HepG2 (cell line): ENCODE data around the gene PLEKHG5. TPM values are rescaled to one million over a fixed set of nuclear protein-coding genes. Genes with fewer than 3 reads are reported as not detected.

Experiments
- ATAC-seq: fragments of 200-7000 bp; cut with Tn5 transposase; 3 replicates; pipeline ENCODE4 v1.9.1; 2020; ENCODE audit warnings: mild to moderate bottlenecking, moderate library complexity
- BruUV-seq: library from RNA; stranded (reverse); fragments of 400-500 nt; replicated peaks from 2 replicates; lab custom pipeline; 2021; lab: Mats Ljungman, UMichigan
- CTCF ChIA-PET: fragments of 300-600 bp; formaldehyde crosslinking; extraction: SDS; loops from one replicate; lab custom pipeline; 2021; ENCODE audit warnings: low total read pairs, inconsistent platforms, low intra/inter-chr PET ratio; lab: Yijun Ruan, JAX
- POLR2A ChIA-PET: fragments of 350-600 bp; sonication (Branson Sonifier 250); formaldehyde crosslinking; loops from one replicate; lab custom pipeline; 2020; ENCODE audit warnings: antibody characterized with exemption, inconsistent platforms; lab: Yijun Ruan, JAX
- DNase-seq: peaks from one replicate; pipeline ENCODE4 v3.0.0-alpha.2; 2015; ENCODE audit warnings: low spot score
- FAIRE-seq: peaks from 3 replicates; lab custom pipeline; 2011; peaks lifted over from hg19 to GRCh38; lab: Jason Lieb, UNC
- H2AFZ ChIP-seq: one replicate; pipeline ENCODE4 v1.6.1; 2011; ENCODE audit warnings: low read length, inconsistent platforms
- H3K27ac ChIP-seq: fragments of 300-600 bp; 3 replicates; pipeline ENCODE4 v1.8.0; 2011; ENCODE audit warnings: mixed run types, mild to moderate bottlenecking, mixed read lengths, low read length, inconsistent platforms; ENCODE audit not compliant: insufficient read depth; ENCODE audit errors: extremely low read length
- H3K27me3 ChIP-seq, 2 experiments: fragments of 200-600 bp in 1 of 2; 2 replicates in 1 of 2; 3 replicates in 1 of 2; pipeline versions ENCODE4 v1.6.0 to v1.8.0; 2011; ENCODE audit warnings: low read length in 2 of 2, mild to moderate bottlenecking in 2 of 2, moderate library complexity in 2 of 2, inconsistent platforms in 1 of 2; ENCODE audit not compliant: insufficient read depth in 2 of 2, control insufficient read depth in 1 of 2
- H3K36me3 ChIP-seq, 2 experiments: fragments of 200-600 bp in 1 of 2; replicated peaks in 1 of 2; 2 replicates in 1 of 2; 3 replicates in 1 of 2; pipeline versions ENCODE4 v1.5.1 to v1.8.0; 2011; ENCODE audit warnings: low read length in 2 of 2, inconsistent platforms in 1 of 2; ENCODE audit not compliant: insufficient read depth in 2 of 2, control insufficient read depth in 1 of 2
- H3K4me1 ChIP-seq: 2 replicates; pipeline ENCODE4 v1.5.1; 2012; ENCODE audit warnings: low read length, inconsistent platforms; ENCODE audit not compliant: insufficient read depth
- H3K4me2 ChIP-seq: 2 replicates; pipeline ENCODE4 v1.6.0; 2011; ENCODE audit warnings: low read depth, low read length, inconsistent platforms
- H3K4me3 ChIP-seq, 3 experiments: fragments of 200-600 bp in 1 of 3; sonication (generic), shearing (Covaris generic) in 1 of 3; replicated peaks in 1 of 3; 2 replicates each; pipeline ENCODE4 v1.5.1; 2011 to 2016; ENCODE audit warnings: low read length in 3 of 3, inconsistent platforms in 2 of 3, low read depth in 2 of 3, mild to moderate bottlenecking in 2 of 3, control low read depth in 1 of 3, mixed read lengths in 1 of 3; ENCODE audit not compliant: insufficient read depth in 1 of 3
- H3K79me2 ChIP-seq: one replicate; pipeline ENCODE4 v1.6.1; 2011; ENCODE audit warnings: low read length, inconsistent platforms; ENCODE audit not compliant: insufficient read depth
- H3K9ac ChIP-seq: 2 replicates; pipeline ENCODE4 v1.6.0; 2011; ENCODE audit warnings: mild to moderate bottlenecking, low read depth, low read length, inconsistent platforms; ENCODE audit not compliant: insufficient read depth
- H3K9me3 ChIP-seq: 2 replicates; pipeline ENCODE4 v1.5.1; 2012; ENCODE audit warnings: mild to moderate bottlenecking, low read length
- H4K20me1 ChIP-seq: 2 replicates; pipeline ENCODE4 v1.6.0; 2011; ENCODE audit warnings: inconsistent platforms, mild to moderate bottlenecking, low read length, moderate library complexity; ENCODE audit not compliant: insufficient read depth
- CHCHD3 ChIP-seq: sonication (generic); formaldehyde crosslinking; IDR thresholded peaks from 2 replicates; pipeline ENCODE4 v1.8.0; 2022; ENCODE audit warnings: mild to moderate bottlenecking, missing genetic modification reagents, moderate library complexity
- HNF1A ChIP-seq, 2 experiments: sonication (generic) in 1 of 2; formaldehyde crosslinking in 1 of 2; IDR thresholded peaks; 2 replicates each; pipeline versions ENCODE4 v1.4.0 to v1.6.1; 2016 to 2020; ENCODE audit warnings: borderline replicate concordance in 1 of 2, low read depth in 1 of 2, mild to moderate bottlenecking in 1 of 2, missing genetic modification reagents in 1 of 2
- WGBS: methylation state at CpG from one replicate; pipeline ENCODE4 v1.1.6; 2017; ENCODE audit warnings: low lambda C conversion rate; 5-methylcytosine and 5-hydroxymethylcytosine counted together
- in situ Hi-C: cut with HindIII; loops from 2 replicates; pipeline ENCODE4 v1.10.0; 2017; ENCODE audit warnings: low pct_unique_long_range_greater_than_20kb; ENCODE audit not compliant: extremely low pct_ligation_motif_present
- intact Hi-C: fragments of 100-400 bp; cut with micrococcal nuclease; formaldehyde crosslinking; loops from one replicate; pipeline ENCODE4 v1.10.0; 2022; ENCODE audit not compliant: unreplicated experiment
- polyA plus RNA-seq, 8 experiments: library from polyadenylated mRNA; depleted of rRNA in 3 of 8; stranded (reverse) in 7 of 8; unstranded in 1 of 8; fragments of >200 nt; fragmentation: Illumina TruSeq in 4 of 8; extraction: Trizol in 4 of 8; gene quantifications; 2 replicates each; pipeline versions ENCODE4 v1.2.1 to v1.2.3, GENCODE V29; 2011 to 2016; ENCODE audit warnings: low read depth in 4 of 8, missing spikeins in 1 of 8, mixed read lengths in 1 of 8; ENCODE audit not compliant: insufficient read depth in 1 of 8
- total RNA-seq, 5 experiments: library from RNA; depleted of rRNA; stranded (reverse); fragments of >200 nt; fragmentation: Illumina TruSeq; extraction: Trizol; gene quantifications; 2 replicates each; pipeline ENCODE4 v1.2.3, GENCODE V29; 2016; ENCODE audit warnings: low read depth in 1 of 5
- TF ChIP-seq, protein P1 (sequence below): sonication (generic); formaldehyde crosslinking; IDR thresholded peaks from 2 replicates; pipeline ENCODE4 v1.4.0; 2020; ENCODE audit warnings: missing genetic modification reagents, borderline replicate concordance

The PLEKHG5 gene
- total and polyA plus RNA-seq, 2 of the 13 experiments (the other 11 are each of a cell fraction or from before 2014, with no cell fraction given) = 1.9 to 3.5 TPM

DNA sequence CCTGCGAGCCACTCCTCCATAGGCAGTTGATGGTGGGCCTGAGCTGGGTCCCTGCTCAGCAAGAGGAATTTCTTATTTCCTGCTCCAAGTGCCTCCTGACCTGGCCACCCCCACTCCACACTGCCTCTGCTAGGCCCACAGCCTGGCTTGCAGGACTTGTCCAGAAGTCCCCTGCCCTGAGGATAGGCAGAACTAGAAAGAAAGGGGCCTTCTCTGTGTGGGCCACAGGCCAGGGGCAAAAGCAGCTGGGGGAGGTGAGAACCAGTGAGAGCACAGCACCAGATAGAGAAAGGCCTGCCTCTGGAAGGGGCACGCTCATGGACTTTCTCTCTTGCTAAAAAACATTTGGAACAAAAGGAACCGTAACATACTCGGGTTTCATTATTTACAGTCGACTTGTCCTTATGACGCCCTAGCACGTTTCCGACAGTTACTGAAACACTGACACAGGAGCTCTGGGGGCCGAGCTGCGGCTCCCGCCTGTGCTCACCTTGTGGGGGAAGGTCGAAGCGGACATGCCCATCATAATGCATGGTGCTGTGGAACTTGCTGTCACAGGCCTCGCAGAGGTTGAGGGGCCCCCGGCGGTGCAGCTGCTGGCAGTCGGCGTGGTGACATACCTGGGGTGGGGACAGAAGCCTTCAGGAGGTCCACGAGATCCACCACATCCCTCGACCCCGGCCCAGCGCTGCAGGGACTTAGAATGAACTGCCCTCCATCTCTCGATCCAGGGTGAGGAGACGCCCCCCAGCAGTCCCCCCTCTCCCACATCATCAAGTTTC is 14.2 kb downstream of the PLEKHG5 start (continued):
- no peak for TF ChIP-seq HNF1A (IDR thresholded peaks at IDR 0.05; ENCODE audit: low read depth)
- no peak for TF ChIP-seq HNF1A (CRISPR knock-in tag; IDR thresholded peaks at IDR 0.05; ENCODE audit: borderline replicate concordance)
- TF ChIP-seq, all 625 proteins: peak for 0

DNA sequence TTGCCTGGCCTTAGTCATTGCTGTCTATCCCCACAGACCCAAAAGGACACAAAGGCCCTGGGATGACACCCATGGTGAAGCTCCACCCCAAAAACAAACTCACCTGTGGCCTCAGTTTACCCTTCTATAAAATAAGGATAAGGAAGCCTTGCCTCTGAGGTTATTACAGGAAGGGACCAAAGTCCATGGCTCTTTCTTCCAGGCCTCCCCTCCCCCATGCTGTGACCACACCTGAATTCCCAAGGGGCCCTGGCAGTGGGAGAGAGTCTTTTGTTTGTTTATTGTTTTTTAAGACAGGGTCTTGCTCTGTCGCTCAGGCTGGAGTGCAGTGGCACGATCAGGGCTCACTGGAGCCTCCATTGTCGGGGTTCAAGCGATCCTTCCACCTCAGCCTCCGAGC is 15.0 kb downstream of the PLEKHG5 start:
- no peak for DNase-seq
- no peaks in the 10 kb centered on the region for H3K79me2 ChIP-seq
- no peaks in the 10 kb centered on the region for H3K27me3 ChIP-seq
- FAIRE-seq = no peak
- no peak overlapping the region for H3K4me3 ChIP-seq
- BruUV-seq = no TSS peak
- no peak for TF ChIP-seq CHCHD3 (CRISPR knock-in tag)
- TF ChIP-seq, protein P1, sequence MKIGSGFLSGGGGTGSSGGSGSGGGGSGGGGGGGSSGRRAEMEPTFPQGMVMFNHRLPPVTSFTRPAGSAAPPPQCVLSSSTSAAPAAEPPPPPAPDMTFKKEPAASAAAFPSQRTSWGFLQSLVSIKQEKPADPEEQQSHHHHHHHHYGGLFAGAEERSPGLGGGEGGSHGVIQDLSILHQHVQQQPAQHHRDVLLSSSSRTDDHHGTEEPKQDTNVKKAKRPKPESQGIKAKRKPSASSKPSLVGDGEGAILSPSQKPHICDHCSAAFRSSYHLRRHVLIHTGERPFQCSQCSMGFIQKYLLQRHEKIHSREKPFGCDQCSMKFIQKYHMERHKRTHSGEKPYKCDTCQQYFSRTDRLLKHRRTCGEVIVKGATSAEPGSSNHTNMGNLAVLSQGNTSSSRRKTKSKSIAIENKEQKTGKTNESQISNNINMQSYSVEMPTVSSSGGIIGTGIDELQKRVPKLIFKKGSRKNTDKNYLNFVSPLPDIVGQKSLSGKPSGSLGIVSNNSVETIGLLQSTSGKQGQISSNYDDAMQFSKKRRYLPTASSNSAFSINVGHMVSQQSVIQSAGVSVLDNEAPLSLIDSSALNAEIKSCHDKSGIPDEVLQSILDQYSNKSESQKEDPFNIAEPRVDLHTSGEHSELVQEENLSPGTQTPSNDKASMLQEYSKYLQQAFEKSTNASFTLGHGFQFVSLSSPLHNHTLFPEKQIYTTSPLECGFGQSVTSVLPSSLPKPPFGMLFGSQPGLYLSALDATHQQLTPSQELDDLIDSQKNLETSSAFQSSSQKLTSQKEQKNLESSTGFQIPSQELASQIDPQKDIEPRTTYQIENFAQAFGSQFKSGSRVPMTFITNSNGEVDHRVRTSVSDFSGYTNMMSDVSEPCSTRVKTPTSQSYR (CRISPR knock-in tag) = 0 out of 2 replicates have a peak, but pooled peaks have one; percentile 18
- H3K9me3 ChIP-seq = no peaks in the 10 kb centered on the region
- 62% methylated on average over 5 of the region's 5 CpGs for WGBS
- H3K27ac ChIP-seq = no peak overlapping the region
- no peak for ATAC-seq
- ChIA-PET POLR2A (no interaction called here), CTCF (no interaction called here)
- in situ Hi-C loops (loop anchor here (25.0 kb wide), 1 partner anchor 736 kb away; no protein-coding TSS in a partner anchor), intact Hi-C loops (no loop called here)
- peaks cover 24% of the 10 kb centered on the region for H3K4me1 ChIP-seq
- no peaks in the 10 kb centered on the region for H3K36me3 ChIP-seq
- H3K4me2 ChIP-seq = no peak overlapping the region; the same call in 1 of the 2 replicates
- H2AFZ ChIP-seq = no peak overlapping the region
- no peaks in the 10 kb centered on the region for H4K20me1 ChIP-seq
- H3K9ac ChIP-seq = no peak overlapping the region
